B cell (primary cell): ENCODE results near the gene CAVIN1. TPM values are rescaled to one million over a fixed set of nuclear protein-coding genes. Genes with fewer than 3 reads are reported as not detected.

Experiments
- ATAC-seq: fragments of 200-7000 bp; cut with Tn5 transposase; one replicate; pipeline ENCODE4 v1.10.0; 2021; ENCODE audit warnings: low read depth, mild to moderate bottlenecking, moderate number of reproducible peaks, moderate library complexity
- CTCF ChIA-PET: fragments of 350-600 bp; sonication (Branson Sonifier 250); formaldehyde crosslinking; loops from one replicate; lab custom pipeline; 2021; ENCODE audit warnings: antibody characterized with exemption, inconsistent platforms; lab: Charles Lee
- POLR2A ChIA-PET: fragments of 350-600 bp; sonication (Branson Sonifier 250); formaldehyde crosslinking; loops from one replicate; lab custom pipeline; 2021; ENCODE audit warnings: antibody characterized with exemption; lab: Charles Lee
- DNase-seq: peaks from one replicate; pipeline ENCODE4 v3.0.0; 2013
- H2AFZ ChIP-seq: 2 replicates; pipeline ENCODE4 v1.6.1; 2012; ENCODE audit warnings: mild to moderate bottlenecking, low read depth, low read length; ENCODE audit not compliant: insufficient read depth, poor library complexity, severe bottlenecking
- H3K27ac ChIP-seq, 2 donors: 1 replicate in 1 of 2; 2 replicates in 1 of 2; pipeline ENCODE4 v1.5.1; 2012 to 2013; ENCODE audit warnings: low read length in 2 of 2, mild to moderate bottlenecking in 2 of 2, moderate library complexity in 1 of 2
- H3K27me3 ChIP-seq, 4 experiments: fragments of 200-600 bp in 1 of 4; sonication (generic) in 1 of 4; replicated peaks in 1 of 4; 1 replicate in 2 of 4; 2 replicates in 2 of 4; pipeline versions ENCODE4 v1.6.1 to v1.7.0; 2013 to 2016; ENCODE audit warnings: low read length in 3 of 4, mild to moderate bottlenecking in 2 of 4, mixed read lengths in 1 of 4, moderate library complexity in 1 of 4; ENCODE audit not compliant: insufficient read depth in 4 of 4, control insufficient read depth in 3 of 4; ENCODE audit errors: control extremely low read depth in 1 of 4
- H3K36me3 ChIP-seq, 2 experiments: replicated peaks in 1 of 2; 1 replicate in 1 of 2; 2 replicates in 1 of 2; pipeline versions ENCODE4 v1.6.1 to v1.7.1; 2013; ENCODE audit warnings: low read length in 1 of 2; ENCODE audit not compliant: insufficient read depth in 2 of 2, control insufficient read depth in 1 of 2; ENCODE audit errors: control extremely low read depth in 1 of 2, extremely low read depth in 1 of 2
- H3K4me1 ChIP-seq, 2 donors: fragments of 200-600 bp in 1 of 2; sonication (generic) in 1 of 2; 1 replicate in 1 of 2; 2 replicates in 1 of 2; pipeline versions ENCODE4 v1.5.1 to v1.6.1; 2013 to 2017; ENCODE audit warnings: low read length in 2 of 2; ENCODE audit not compliant: control insufficient read depth in 2 of 2, insufficient read depth in 2 of 2
- H3K4me2 ChIP-seq: replicated peaks from 2 replicates; pipeline ENCODE3; 2012; ENCODE audit warnings: mild to moderate bottlenecking, low read depth, low read length; ENCODE audit not compliant: poor library complexity, severe bottlenecking
- H3K4me3 ChIP-seq, 5 experiments: fragments of 200-600 bp in 1 of 5; sonication (generic) in 1 of 5; 1 replicate in 3 of 5; 2 replicates in 2 of 5; pipeline versions ENCODE4 v1.5.1 to v1.7.0; 2011 to 2016; ENCODE audit warnings: low read length in 4 of 5, mild to moderate bottlenecking in 4 of 5, low read depth in 2 of 5, control low read depth in 1 of 5, moderate library complexity in 1 of 5; ENCODE audit not compliant: insufficient read depth in 1 of 5; ENCODE audit errors: control extremely low read depth in 1 of 5, extremely low read depth in 1 of 5
- H3K79me2 ChIP-seq: fragments of 200-600 bp; sonication (generic); one replicate; pipeline ENCODE4 v1.6.0; 2016; ENCODE audit warnings: low read length; ENCODE audit not compliant: control insufficient read depth, insufficient read depth
- H3K9ac ChIP-seq: fragments of 200-600 bp; sonication (generic); 2 replicates; pipeline ENCODE4 v1.6.1; 2017; ENCODE audit warnings: mild to moderate bottlenecking, low read length, moderate library complexity
- H3K9me3 ChIP-seq, 3 donors: one replicate each; pipeline versions ENCODE4 v1.6.1 to v1.7.1; 2013; ENCODE audit warnings: low read length in 2 of 3; ENCODE audit not compliant: control insufficient read depth in 2 of 3, insufficient read depth in 1 of 3; ENCODE audit errors: control extremely low read depth in 1 of 3
- H4K20me1 ChIP-seq: 2 replicates; pipeline ENCODE4 v1.6.0; 2012; ENCODE audit warnings: mild to moderate bottlenecking, low read length; ENCODE audit not compliant: insufficient read depth, control insufficient read depth, poor library complexity, severe bottlenecking
- H3K27ac Mint-ChIP-seq: one replicate; pipeline ENCODE4 v1.8.0; 2021; ENCODE audit warnings: mixed read lengths
- H3K27me3 Mint-ChIP-seq: one replicate; pipeline ENCODE4 v1.8.0; 2021; ENCODE audit warnings: mixed read lengths
- H3K4me1 Mint-ChIP-seq: one replicate; pipeline ENCODE4 v1.8.0; 2021; ENCODE audit warnings: mixed read lengths
- H3K4me3 Mint-ChIP-seq: one replicate; pipeline ENCODE4 v1.8.0; 2021; ENCODE audit warnings: mixed read lengths
- H3K9me3 Mint-ChIP-seq: one replicate; pipeline ENCODE4 v1.8.0; 2022; ENCODE audit warnings: mixed read lengths; ENCODE audit not compliant: insufficient read depth
- EZH2 ChIP-seq: IDR thresholded peaks from 2 replicates; pipeline ENCODE4 v1.6.1; 2012; ENCODE audit warnings: borderline replicate concordance, low read depth, mild to moderate bottlenecking, moderate library complexity, low read length; ENCODE audit not compliant: insufficient read depth, poor library complexity, severe bottlenecking
- WGBS: methylation state at CpG from one replicate; pipeline ENCODE4 v1.1.5; 2013; ENCODE audit warnings: missing lambda C conversion rate; ENCODE audit not compliant: insufficient coverage; 5-methylcytosine and 5-hydroxymethylcytosine counted together
- intact Hi-C: fragments of 100-400 bp; cut with micrococcal nuclease; formaldehyde crosslinking; loops from one replicate; pipeline ENCODE4 v1.10.0; 2022
- polyA plus RNA-seq: library from polyadenylated mRNA; depleted of rRNA; stranded (reverse); fragments of >200 nt; gene quantifications from 2 replicates; pipeline ENCODE4 v1.2.3, GENCODE V29; 2012
- total RNA-seq, 2 donors: library from RNA; stranded (reverse); fragments of 120-200 nt in 1 of 2; gene quantifications; 1 replicate in 1 of 2; 2 replicates in 1 of 2; pipeline versions ENCODE4 v1.2.3 to v1.2.4, GENCODE V29; 2013 to 2022
- TF ChIP-seq, protein P1 (sequence below): fragments of 200-600 bp; IDR thresholded peaks from one replicate; pipeline ENCODE4 v1.8.0; 2022; ENCODE audit warnings: antibody characterized with exemption, mild to moderate bottlenecking

Gene CAVIN1
- total and polyA plus RNA-seq, 2 donors (not counting 1 experiment from before 2014, with no cell fraction given), result not detected

DNA sequence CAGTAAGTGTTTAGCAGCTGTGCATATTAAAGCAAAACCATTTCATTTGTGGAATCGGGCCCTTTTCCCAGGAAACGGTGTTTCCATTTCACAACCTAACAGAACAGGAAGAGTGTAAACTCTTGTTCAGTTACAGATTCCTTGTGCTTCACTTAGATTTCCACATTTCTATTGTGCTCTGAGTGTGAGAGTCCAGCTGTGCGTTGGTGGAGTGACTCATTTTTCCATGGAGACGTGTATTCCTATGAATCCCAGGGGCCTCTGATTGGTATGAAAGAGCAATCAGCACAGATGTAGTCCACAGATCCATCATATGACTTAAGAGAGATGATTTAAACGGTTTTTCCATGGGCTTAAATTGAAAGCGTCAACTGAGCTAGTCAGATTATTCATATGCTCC, 13.3 kb upstream of the CAVIN1 start:
- Histone ChIP-seq H3K9me3 (no peaks in the 10 kb centered on the region), H3K4me1 (peaks cover 6 to 7% of the 10 kb centered on the region in 2 donors), H3K4me3 (no peak overlapping the region), H3K36me3 (no peaks in the 10 kb centered on the region), H3K79me2 (no peaks in the 10 kb centered on the region), H3K27me3 (peaks cover 0 to 5% (median 0%) of the 10 kb centered on the region in 4 experiments), H2AFZ (no peak overlapping the region), H3K27ac (no peak overlapping the region), H3K4me2 (no peak overlapping the region), H4K20me1 (no peaks in the 10 kb centered on the region), H3K9ac (no peak overlapping the region)
- CTCF ChIA-PET, result interaction anchor here (0.8 to 3.3 kb wide), 3 partner anchors 7 to 29 kb away, joined by 3 to 11 read pairs (median 10); no protein-coding TSS in a partner anchor
- peaks cover 10% of the 10 kb centered on the region for H3K4me1 Mint-ChIP-seq
- no peak overlapping the region for H3K4me3 Mint-ChIP-seq
- H3K27ac Mint-ChIP-seq, result no peak overlapping the region
- no peak for TF ChIP-seq EZH2
- POLR2A ChIA-PET, result interaction anchor here (0.6 kb wide), 1 partner anchor 21 kb away, joined by 10 read pairs; no protein-coding TSS in a partner anchor
- 100% methylated on average over 2 of the region's 6 CpGs for WGBS
- ATAC-seq (no peak), DNase-seq (no peak)
- H3K27me3 Mint-ChIP-seq, result no peaks in the 10 kb centered on the region
- intact Hi-C loops, result no loop called here
- no peaks in the 10 kb centered on the region for H3K9me3 Mint-ChIP-seq

DNA sequence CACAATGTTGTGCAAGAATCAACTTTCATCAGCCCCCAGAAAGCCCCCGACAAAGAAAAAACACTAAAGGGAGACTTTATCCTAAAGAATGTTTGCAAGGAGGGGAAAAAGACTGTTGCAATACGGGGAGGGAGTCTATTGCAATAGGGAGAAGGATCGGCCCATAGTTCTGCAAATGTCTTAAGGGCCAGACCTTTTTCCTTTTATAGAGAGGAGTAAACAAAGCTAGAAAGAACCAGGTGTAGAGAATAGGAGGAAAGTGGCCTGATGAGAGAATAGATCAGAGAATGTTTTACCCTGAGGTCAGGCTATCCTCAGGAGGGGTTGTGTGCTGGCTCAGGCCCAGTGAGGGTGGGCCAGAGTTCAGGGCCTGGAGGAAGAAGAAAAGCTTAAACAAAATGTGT, 8.7 kb upstream of the CAVIN1 start:
- H3K9me3 Mint-ChIP-seq, result no peaks in the 10 kb centered on the region
- no peak for DNase-seq
- H3K4me3 Mint-ChIP-seq, result no peak overlapping the region
- Histone ChIP-seq H3K27me3 (peaks cover 0 to 5% (median 2%) of the 10 kb centered on the region in 4 experiments), H3K36me3 (no peaks in the 10 kb centered on the region), H3K4me3 (no peak overlapping the region), H3K4me1 (peaks cover 3 to 5% of the 10 kb centered on the region in 2 donors), H3K9me3 (no peaks in the 10 kb centered on the region), H3K9ac (no peak overlapping the region), H2AFZ (no peak overlapping the region), H3K79me2 (no peaks in the 10 kb centered on the region), H4K20me1 (no peaks in the 10 kb centered on the region), H3K27ac (no peak overlapping the region), H3K4me2 (no peak overlapping the region)
- intact Hi-C loops, result no loop called here
- POLR2A ChIA-PET, result no interaction called here
- ATAC-seq, result no peak
- no peak overlapping the region for H3K27ac Mint-ChIP-seq
- CTCF ChIA-PET, result interaction anchor here (0.6 to 6.4 kb wide), 9 partner anchors 9 to 120 kb away, joined by 3 to 70 read pairs (median 5); partner anchors contain the start of gene NAGLU
- H3K4me1 Mint-ChIP-seq, result peaks cover 4% of the 10 kb centered on the region
- 95% methylated on average over 2 of the region's 3 CpGs for WGBS
- peaks cover 6% of the 10 kb centered on the region for H3K27me3 Mint-ChIP-seq
- TF ChIP-seq, protein P1, sequence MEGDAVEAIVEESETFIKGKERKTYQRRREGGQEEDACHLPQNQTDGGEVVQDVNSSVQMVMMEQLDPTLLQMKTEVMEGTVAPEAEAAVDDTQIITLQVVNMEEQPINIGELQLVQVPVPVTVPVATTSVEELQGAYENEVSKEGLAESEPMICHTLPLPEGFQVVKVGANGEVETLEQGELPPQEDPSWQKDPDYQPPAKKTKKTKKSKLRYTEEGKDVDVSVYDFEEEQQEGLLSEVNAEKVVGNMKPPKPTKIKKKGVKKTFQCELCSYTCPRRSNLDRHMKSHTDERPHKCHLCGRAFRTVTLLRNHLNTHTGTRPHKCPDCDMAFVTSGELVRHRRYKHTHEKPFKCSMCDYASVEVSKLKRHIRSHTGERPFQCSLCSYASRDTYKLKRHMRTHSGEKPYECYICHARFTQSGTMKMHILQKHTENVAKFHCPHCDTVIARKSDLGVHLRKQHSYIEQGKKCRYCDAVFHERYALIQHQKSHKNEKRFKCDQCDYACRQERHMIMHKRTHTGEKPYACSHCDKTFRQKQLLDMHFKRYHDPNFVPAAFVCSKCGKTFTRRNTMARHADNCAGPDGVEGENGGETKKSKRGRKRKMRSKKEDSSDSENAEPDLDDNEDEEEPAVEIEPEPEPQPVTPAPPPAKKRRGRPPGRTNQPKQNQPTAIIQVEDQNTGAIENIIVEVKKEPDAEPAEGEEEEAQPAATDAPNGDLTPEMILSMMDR, result no peak
- no peak for TF ChIP-seq EZH2
